Upper lobe of right lung (tissue), 1 donor: ENCODE measurements around the gene KIF18B. TPM values are rescaled to one million over a fixed set of nuclear protein-coding genes. Genes with fewer than 3 reads are reported as not detected.
A peak's percentile ranks its signal among the peaks of the same experiment; 100 is the strongest.

Experiments
- ATAC-seq: fragments of 200-7000 bp; cut with Tn5 transposase; one replicate; pipeline ENCODE4 v1.9.1; 2020; ENCODE audit warnings: mild to moderate bottlenecking, moderate library complexity
- DNase-seq: peaks from one replicate; pipeline ENCODE4 v3.0.0-alpha.2; 2020
- H3K27ac ChIP-seq: fragments of 200-600 bp; one replicate; pipeline ENCODE4 v1.8.0; 2022
- H3K27me3 ChIP-seq: fragments of 200-600 bp; one replicate; pipeline ENCODE4 v1.8.0; 2022; ENCODE audit warnings: mild to moderate bottlenecking
- H3K36me3 ChIP-seq: fragments of 200-600 bp; one replicate; pipeline ENCODE4 v1.8.0; 2022
- H3K4me1 ChIP-seq: fragments of 200-600 bp; one replicate; pipeline ENCODE4 v1.8.0; 2022
- H3K4me3 ChIP-seq: fragments of 200-600 bp; one replicate; pipeline ENCODE4 v1.8.0; 2022; ENCODE audit warnings: mild to moderate bottlenecking
- H3K9me3 ChIP-seq: fragments of 200-600 bp; one replicate; pipeline ENCODE4 v1.8.0; 2022
- CTCF ChIP-seq: fragments of 200-600 bp; IDR thresholded peaks from one replicate; pipeline ENCODE4 v1.8.0; 2022; ENCODE audit warnings: antibody characterized with exemption
- intact Hi-C: fragments of 100-400 bp; cut with DNase I; formaldehyde crosslinking; loops from one replicate; pipeline ENCODE4 v1.11.0; 2022
- total RNA-seq: library from RNA; stranded (reverse); fragmentation: NEBNext Ultra II Directional; extraction: Animal tissue kit (Norgen Biotek cat#: 25700); gene quantifications from one replicate; pipeline ENCODE4 v1.2.1, GENCODE V29; 2021
- donor health status: DM: no; HTN: yes; CAD: no; lungs with severe emphysema.

Gene KIF18B
- total RNA-seq, 1 donor from 2014 or later: 0.32 TPM

GRCh38 chr17:44967907-44968224 lies 20.3 kb upstream of the KIF18B start:
- ATAC-seq (no peak), DNase-seq (no peak)
- Histone ChIP-seq H3K27ac (no peak overlapping the region), H3K4me3 (peak overlapping the region; percentile 8), H3K27me3 (peaks cover 68% of the 10 kb centered on the region), H3K36me3 (no peaks in the 10 kb centered on the region), H3K4me1 (peaks cover 24% of the 10 kb centered on the region), H3K9me3 (no peaks in the 10 kb centered on the region)
- intact Hi-C loops: no loop called here
- TF ChIP-seq CTCF: no peak

GRCh38 chr17:44967026-44967906 lies 19.7 kb upstream of the KIF18B start:
- no peaks in the 10 kb centered on the region for H3K36me3 ChIP-seq
- ATAC-seq: no peak
- no peaks in the 10 kb centered on the region for H3K9me3 ChIP-seq
- H3K4me3 ChIP-seq: peak overlapping the region; percentile 8
- H3K4me1 ChIP-seq: peaks cover 24% of the 10 kb centered on the region
- DNase-seq: no peak
- peaks cover 70% of the 10 kb centered on the region for H3K27me3 ChIP-seq
- no peak for TF ChIP-seq CTCF
- no peak overlapping the region for H3K27ac ChIP-seq
- intact Hi-C loops: no loop called here

- peaks cover 24% of the 10 kb centered on the region for H3K4me1 ChIP-seq
- H3K9me3 ChIP-seq: no peaks in the 10 kb centered on the region
- H3K36me3 ChIP-seq: no peaks in the 10 kb centered on the region
- intact Hi-C loops: no loop called here
- no peak overlapping the region for H3K4me3 ChIP-seq
- TF ChIP-seq CTCF: no peak
- H3K27me3 ChIP-seq: peaks cover 70% of the 10 kb centered on the region
- ATAC-seq (no peak), DNase-seq (no peak)
- no peak overlapping the region for H3K27ac ChIP-seq
Observed at GRCh38 chr17:44966348-44967025, 18.9 kb upstream of the KIF18B start.

- ATAC-seq (no peak), DNase-seq (no peak)
- Histone ChIP-seq H3K27ac (no peak overlapping the region), H3K4me1 (peaks cover 24% of the 10 kb centered on the region), H3K36me3 (no peaks in the 10 kb centered on the region), H3K9me3 (no peaks in the 10 kb centered on the region), H3K4me3 (no peak overlapping the region), H3K27me3 (peaks cover 77% of the 10 kb centered on the region)
- intact Hi-C loops: no loop called here
- no peak for TF ChIP-seq CTCF
Observed at GRCh38 chr17:44965481-44966234, 18.1 kb upstream of the KIF18B start.

GRCh38 chr17:44961921-44962350 lies 14.4 kb upstream of the KIF18B start:
- H3K4me1 ChIP-seq: peaks cover 6% of the 10 kb centered on the region
- H3K9me3 ChIP-seq: no peaks in the 10 kb centered on the region
- intact Hi-C loops: no loop called here
- DNase-seq (no peak), ATAC-seq (no peak)
- H3K4me3 ChIP-seq: no peak overlapping the region
- H3K36me3 ChIP-seq: no peaks in the 10 kb centered on the region
- TF ChIP-seq CTCF: no peak
- peaks cover 65% of the 10 kb centered on the region for H3K27me3 ChIP-seq
- H3K27ac ChIP-seq: no peak overlapping the region
